A549 (cell line): ENCODE measurements around the gene SPDYE1. TPM values are rescaled to one million over a fixed set of nuclear protein-coding genes. Genes with fewer than 3 reads are reported as not detected.
"Not testable (repeated sequence)": the region's sequence is repeated elsewhere in the genome, so short reads cannot be mapped to it uniquely, and the experiment has no call there.

Experiments
- ATAC-seq, 2 experiments: fragments of 200-7000 bp in 1 of 2; fragments of >200 bp in 1 of 2; cut with Nextera tagmentation in 1 of 2; cut with Tn5 transposase in 1 of 2; 3 replicates each; pipeline versions ENCODE4 v1.8.0 to v1.9.1; 2018 to 2020; ENCODE audit warnings: mild to moderate bottlenecking in 1 of 2, moderate library complexity in 1 of 2
- CTCF ChIA-PET: fragments of 300-600 bp; sonication (Branson Sonifier 250); formaldehyde crosslinking; extraction: SDS; loops from one replicate; lab custom pipeline; 2021; ENCODE audit warnings: antibody characterized with exemption, inconsistent platforms; lab: Yijun Ruan, JAX
- POLR2A ChIA-PET: fragments of 350-600 bp; formaldehyde crosslinking; extraction: SDS; loops from one replicate; lab custom pipeline; 2021; ENCODE audit warnings: antibody characterized with exemption, inconsistent platforms; lab: Yijun Ruan, JAX
- DNase-seq, 2 experiments: peaks; one replicate each; pipeline versions ENCODE4 v3.0.0 to v3.0.0-alpha.2; 2011 to 2016; ENCODE audit warnings: low read depth in 1 of 2, low spot score in 1 of 2
- FAIRE-seq: peaks from 2 replicates; lab custom pipeline; 2011; peaks lifted over from hg19 to GRCh38; lab: Jason Lieb, UNC
- H3K27ac ChIP-seq, 2 experiments: fragments of >200 bp; sonication (Bioruptor Twin); formaldehyde crosslinking; 3 replicates each; pipeline ENCODE4 v1.5.1; 2016 to 2017
- H3K4me1 ChIP-seq: fragments of >200 bp; sonication (Bioruptor Twin); formaldehyde crosslinking; 3 replicates; pipeline ENCODE4 v1.6.1; 2016
- H3K4me2 ChIP-seq: fragments of >200 bp; sonication (Bioruptor Twin); formaldehyde crosslinking; 3 replicates; pipeline ENCODE4 v1.6.1; 2016
- H3K4me3 ChIP-seq: fragments of >200 bp; sonication (Bioruptor Twin); formaldehyde crosslinking; 3 replicates; pipeline ENCODE4 v1.5.1; 2016
- H3K9me3 ChIP-seq: fragments of >200 bp; sonication (Bioruptor Twin); formaldehyde crosslinking; 3 replicates; pipeline ENCODE4 v1.6.1; 2016
- ATOH8 ChIP-seq: fragments of 250-450 bp; sonication (Bioruptor Pico); IDR thresholded peaks from 2 replicates; pipeline ENCODE4 v1.5.0; 2020; ENCODE audit warnings: low read depth, mild to moderate bottlenecking, moderate library complexity
- CHD2 ChIP-seq: fragments of 150-350 bp; IDR thresholded peaks from 2 replicates; pipeline ENCODE4 v1.6.1; 2014; ENCODE audit warnings: low read length; ENCODE audit not compliant: partially characterized antibody
- EHF ChIP-seq: fragments of 250-450 bp; sonication (Bioruptor Pico); IDR thresholded peaks from 2 replicates; pipeline ENCODE4 v1.5.0; 2020; ENCODE audit warnings: mild to moderate bottlenecking
- FOSL2 ChIP-seq, 2 experiments: fragments of 450-650 bp in 1 of 2; fragments of >200 bp in 1 of 2; sonication (Bioruptor Twin) in 1 of 2; formaldehyde crosslinking; IDR thresholded peaks; 2 replicates each; pipeline versions ENCODE4 v1.5.0 to v1.6.1; 2016 to 2020; ENCODE audit warnings: mild to moderate bottlenecking in 1 of 2, moderate library complexity in 1 of 2
- HES2 ChIP-seq: fragments of >200 bp; sonication (Bioruptor Twin); formaldehyde crosslinking; IDR thresholded peaks from 2 replicates; pipeline ENCODE4 v1.6.1; 2016
- HOXB13 ChIP-seq: fragments of 250-450 bp; sonication (Bioruptor Pico); IDR thresholded peaks from 2 replicates; pipeline ENCODE4 v1.5.0; 2020; ENCODE audit warnings: low read depth, mild to moderate bottlenecking, moderate library complexity
- MYC ChIP-seq: IDR thresholded peaks from 2 replicates; pipeline ENCODE4 v1.6.1; 2012; ENCODE audit warnings: mild to moderate bottlenecking, inconsistent platforms, low read length, improper control_type of control experiment, borderline replicate concordance
- REST ChIP-seq: fragments of 200-600 bp; sonication (generic); IDR thresholded peaks from 2 replicates; pipeline ENCODE4 v1.6.1; 2016; ENCODE audit warnings: antibody characterized with exemption, mild to moderate bottlenecking, moderate library complexity
- SREBF2 ChIP-seq: fragments of 450-650 bp; IDR thresholded peaks from 2 replicates; pipeline ENCODE4 v1.6.1; 2014; ENCODE audit warnings: mild to moderate bottlenecking, moderate library complexity
- ZNF302 ChIP-seq: fragments of 250-450 bp; sonication (Bioruptor Pico); IDR thresholded peaks from 2 replicates; pipeline ENCODE4 v1.9.0; 2021; ENCODE audit warnings: inconsistent platforms, mild to moderate bottlenecking, moderate library complexity
- WGBS: methylation state at CpG from one replicate; pipeline ENCODE4 v1.1.6; 2017; ENCODE audit errors: missing lambda C conversion rate; 5-methylcytosine and 5-hydroxymethylcytosine counted together
- polyA plus RNA-seq, 4 experiments: library from polyadenylated mRNA; depleted of rRNA in 3 of 4; stranded (reverse); fragments of >200 nt; fragmentation: RNase III in 1 of 4; extraction: RNeasy Plus Mini Kit Qiagen cat#74134 plus additional on column Dnase treatment in 1 of 4; gene quantifications; 2 replicates in 3 of 4; 3 replicates in 1 of 4; pipeline ENCODE4 v1.2.3, GENCODE V29; 2011 to 2017

SPDYE1 gene
- polyA plus RNA-seq, 2 of the 4 experiments (the other 2 are of a cell fraction) = not detected

- TF ChIP-seq HOXB13 (CRISPR knock-in tag) (no peak), MYC (no peak), HES2 (no peak), CHD2 (no peak), SREBF2 (no peak), ATOH8 (no peak), ZNF302 (CRISPR knock-in tag) (no peak), REST (no peak), FOSL2 (IDR thresholded peaks at IDR 0.05) (no peak), FOSL2 (CRISPR knock-in tag; IDR thresholded peaks at IDR 0.05) (no peak), EHF (CRISPR knock-in tag) (no peak)
- ChIA-PET CTCF (no interaction called here), POLR2A (no interaction called here)
- no peak overlapping the region for H3K4me3 ChIP-seq
- H3K27ac ChIP-seq = no peak overlapping the region
- DNase-seq (no peak), ATAC-seq (no peak), FAIRE-seq (no peak)
- WGBS = 71% methylated on average over 1 of the region's 1 CpG
- no peak overlapping the region for H3K4me2 ChIP-seq
- H3K9me3 ChIP-seq = no peaks in the 10 kb centered on the region
- H3K4me1 ChIP-seq = no peaks in the 10 kb centered on the region
Observed at GRCh38 chr7:43977525-43977924, 20.2 kb upstream of the SPDYE1 start.

- H3K27ac ChIP-seq, CTCF ChIA-PET, POLR2A ChIA-PET, H3K9me3 ChIP-seq, H3K4me3 ChIP-seq, H3K4me1 ChIP-seq, ATAC-seq, DNase-seq, FAIRE-seq, H3K4me2 ChIP-seq: not testable (repeated sequence)
- 76% methylated on average over 11 of the region's 11 CpGs for whole genome bisulfite sequencing
Observed at GRCh38 chr7:43978102-43978501, 19.6 kb upstream of the SPDYE1 start.

- DNase-seq, POLR2A ChIA-PET, ATAC-seq, H3K4me1 ChIP-seq, H3K27ac ChIP-seq, H3K4me2 ChIP-seq, H3K4me3 ChIP-seq, CTCF ChIA-PET, FAIRE-seq, H3K9me3 ChIP-seq: not testable (repeated sequence)
- no CpG with 5 or more reads among the region's 6 CpGs for WGBS
Observed at GRCh38 chr7:43982848-43983247, 14.8 kb upstream of the SPDYE1 start.

- POLR2A ChIA-PET, H3K4me3 ChIP-seq, H3K9me3 ChIP-seq, H3K4me1 ChIP-seq, FAIRE-seq, ATAC-seq, H3K4me2 ChIP-seq, H3K27ac ChIP-seq, CTCF ChIA-PET, DNase-seq: not testable (repeated sequence)
- 93% methylated on average over 2 of the region's 2 CpGs for WGBS
Observed at GRCh38 chr7:43983736-43984135, 14.0 kb upstream of the SPDYE1 start.
